Hematopoietic multipotent progenitor cell treated with erythropoietin and hydrocortisone succinate and interleukin-3 and kit ligand, for 17 days (in vitro differentiated cells): Measurements from ENCODE around the gene ATP8B1.

Experiments used
- DNase-seq: peaks from one replicate; pipeline ENCODE4 v3.0.0-alpha.2; 2015; ENCODE audit warnings: low spot score

The ATP8B1 gene

GRCh38 chr18:57792631-57793301 is 10.3 kb downstream of the ATP8B1 start:
- no peak for DNase-seq

GRCh38 chr18:57791911-57792310 is 11.2 kb downstream of the ATP8B1 start:
- DNase-seq = no peak

GRCh38 chr18:57791192-57791591 is 11.9 kb downstream of the ATP8B1 start:
- no peak for DNase-seq

- DNase-seq = no peak
Measured at GRCh38 chr18:57790316-57790715, 12.8 kb downstream of the ATP8B1 start.

- no peak for DNase-seq
Measured at GRCh38 chr18:57789759-57790158, 13.4 kb downstream of the ATP8B1 start.

- no peak for DNase-seq
Measured at GRCh38 chr18:57789090-57789489, 14.0 kb downstream of the ATP8B1 start.

- no peak for DNase-seq
Measured at GRCh38 chr18:57787068-57787685, 15.9 kb downstream of the ATP8B1 start.

GRCh38 chr18:57785751-57786437 is 17.2 kb downstream of the ATP8B1 start:
- no peak for DNase-seq

- DNase-seq = no peak
Measured at GRCh38 chr18:57784801-57785114, 18.4 kb downstream of the ATP8B1 start.

- DNase-seq = no peak
Measured at GRCh38 chr18:57784034-57784800, 18.9 kb downstream of the ATP8B1 start.

GRCh38 chr18:57782049-57782448 is 21.1 kb downstream of the ATP8B1 start:
- no peak for DNase-seq

- no peak for DNase-seq
Measured at GRCh38 chr18:57780706-57781347, 22.3 kb downstream of the ATP8B1 start.

- no peak for DNase-seq
Measured at GRCh38 chr18:57780318-57780705, 22.8 kb downstream of the ATP8B1 start.

- DNase-seq = peak; percentile 15
Measured at GRCh38 chr18:57776767-57777166, 26.3 kb downstream of the ATP8B1 start.

- DNase-seq = no peak
Measured at GRCh38 chr18:57776354-57776753, 26.8 kb downstream of the ATP8B1 start.

- DNase-seq = no peak
Measured at GRCh38 chr18:57775937-57776336, 27.2 kb downstream of the ATP8B1 start.

- DNase-seq = no peak
Measured at GRCh38 chr18:57772387-57772799, 30.7 kb downstream of the ATP8B1 start.

- no peak for DNase-seq
Measured at GRCh38 chr18:57771626-57772025, 31.5 kb downstream of the ATP8B1 start.

GRCh38 chr18:57771193-57771592 is 31.9 kb downstream of the ATP8B1 start:
- DNase-seq = no peak

GRCh38 chr18:57768537-57769326 is 34.4 kb downstream of the ATP8B1 start:
- DNase-seq = no peak

- DNase-seq = no peak
Measured at GRCh38 chr18:57767259-57768050, 35.7 kb downstream of the ATP8B1 start.
